ENCODE measurements around the gene WDPCP.

- no peak for TF ChIP-seq POLR2AphosphoS5 (IDR thresholded peaks at IDR 0.05)
- no peak for TF ChIP-seq EZH2 (IDR thresholded peaks at IDR 0.05; ENCODE audit: borderline replicate concordance, insufficient read depth, low read length, poor library complexity, severe bottlenecking)
Measured at GRCh38 chr2:63261137-63261621, 327.1 kb downstream of the WDPCP start.

All from neural cell (in vitro differentiated cells).